Vagina (tissue), 2 donors: Measurements from ENCODE around the gene SRRM4.

Source experiments
- CTCF ChIP-seq, 3 experiments: fragments of 450-650 bp in 2 of 3; fragments of 200-600 bp in 1 of 3; sonication (generic) in 1 of 3; IDR thresholded peaks; one replicate each; pipeline ENCODE4 v1.5.1; 2017 to 2019; ENCODE audit warnings: antibody characterized with exemption in 3 of 3, mild to moderate bottlenecking in 2 of 3, moderate library complexity in 2 of 3
- POLR2AphosphoS5 ChIP-seq, 2 donors: sonication (generic); formaldehyde crosslinking; IDR thresholded peaks; one replicate each; pipeline ENCODE4 v1.9.0; 2017; ENCODE audit warnings: antibody characterized with exemption in 2 of 2, mild to moderate bottlenecking in 2 of 2, low read depth in 1 of 2; ENCODE audit not compliant: insufficient read depth in 1 of 2

DNA sequence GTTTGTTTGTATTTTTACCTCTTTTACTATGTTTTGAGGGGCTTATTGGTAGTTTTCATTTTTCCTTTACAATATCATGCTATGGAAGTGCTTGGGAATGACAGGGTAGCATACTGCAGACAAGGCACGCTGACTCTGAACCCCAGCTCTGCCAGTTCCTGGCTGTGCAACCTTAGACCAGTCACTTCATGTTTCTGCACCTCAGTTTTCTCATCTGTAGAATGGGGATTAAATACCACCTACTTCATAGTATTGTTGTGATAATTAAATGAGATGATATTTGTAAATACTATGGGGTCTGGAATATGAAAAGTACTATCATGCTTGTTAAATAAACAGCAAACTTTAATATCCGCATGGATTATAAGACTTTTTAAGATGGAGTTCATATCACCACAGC, 35.4 kb downstream of the SRRM4 start:
- TF ChIP-seq CTCF (IDR thresholded peaks at IDR 0.05) (no peak), POLR2AphosphoS5 (IDR thresholded peaks at IDR 0.05; ENCODE audit: insufficient read depth in 1 of 2, low read depth in 1 of 2) (no peak)
